GM23338 (cell line): ENCODE measurements around the gene BBS1.

ENCODE experiments used
- CTCF ChIP-seq, 2 experiments: fragments of 200-600 bp in 1 of 2; sonication (generic) in 1 of 2; conservative IDR thresholded peaks; 2 replicates each; pipeline versions ENCODE4 v1.5.1 to v1.6.1; 2016 to 2017; ENCODE audit warnings: antibody characterized with exemption in 2 of 2, low read depth in 2 of 2, mild to moderate bottlenecking in 2 of 2, moderate library complexity in 1 of 2
- EZH2 ChIP-seq: fragments of 200-600 bp; sonication (generic); IDR thresholded peaks from one replicate; pipeline ENCODE4 v1.8.0; 2017; ENCODE audit warnings: antibody characterized with exemption, mild to moderate bottlenecking, low read depth; ENCODE audit not compliant: unreplicated experiment

- TF ChIP-seq EZH2, result no peak
- no peak for TF ChIP-seq CTCF (conservative IDR thresholded peaks at IDR 0.05; ENCODE audit: low read depth in 2 of 2)
Observed at GRCh38 chr11:66467756-66468155, 42.7 kb upstream of the BBS1 start.
